Natural killer cell (primary cell): ENCODE results near the gene EFS. TPM values are rescaled to one million over a fixed set of nuclear protein-coding genes. Genes with fewer than 3 reads are reported as not detected.

Experiments used
- ATAC-seq, 3 donors: fragments of 150-1000 bp in 2 of 3; fragments of 200-7000 bp in 1 of 3; cut with Tn5 transposase; 1 replicate in 1 of 3; 2 replicates in 2 of 3; pipeline ENCODE4 v1.10.0; 2021; ENCODE audit warnings: mild to moderate bottlenecking in 2 of 3, moderate library complexity in 2 of 3
- DNase-seq, 2 donors: peaks; one replicate each; pipeline versions ENCODE4 v3.0.0 to v3.0.0-alpha.2; 2013 to 2021; ENCODE audit warnings: mixed read lengths in 1 of 2
- H3K27ac ChIP-seq: one replicate; pipeline ENCODE4 v1.5.1; 2013; ENCODE audit warnings: mild to moderate bottlenecking, low read length
- H3K27me3 ChIP-seq: one replicate; pipeline ENCODE4 v1.6.1; 2013; ENCODE audit warnings: low read length; ENCODE audit not compliant: control insufficient read depth, insufficient read depth
- H3K36me3 ChIP-seq: one replicate; pipeline ENCODE4 v1.6.1; 2013; ENCODE audit warnings: low read length; ENCODE audit not compliant: control insufficient read depth, insufficient read depth
- H3K4me1 ChIP-seq: one replicate; pipeline ENCODE4 v1.6.1; 2013; ENCODE audit warnings: low read length; ENCODE audit not compliant: control insufficient read depth, insufficient read depth
- H3K4me3 ChIP-seq: one replicate; pipeline ENCODE4 v1.5.1; 2013; ENCODE audit warnings: low read length
- H3K9me3 ChIP-seq: one replicate; pipeline ENCODE4 v1.6.1; 2013; ENCODE audit warnings: low read length; ENCODE audit not compliant: control insufficient read depth, insufficient read depth
- H3K27ac Mint-ChIP-seq, 2 donors: one replicate each; pipeline ENCODE4 v1.8.0; 2022; ENCODE audit warnings: mild to moderate bottlenecking in 2 of 2, mixed read lengths in 2 of 2, moderate library complexity in 1 of 2
- H3K27me3 Mint-ChIP-seq, 2 donors: one replicate each; pipeline ENCODE4 v1.8.0; 2022; ENCODE audit warnings: low read depth in 2 of 2, mixed read lengths in 2 of 2
- H3K36me3 Mint-ChIP-seq: one replicate; pipeline ENCODE4 v1.8.0; 2022; ENCODE audit warnings: mixed read lengths
- H3K4me1 Mint-ChIP-seq, 2 donors: one replicate each; pipeline ENCODE4 v1.8.0; 2022; ENCODE audit warnings: mixed read lengths in 2 of 2
- H3K4me3 Mint-ChIP-seq: one replicate; pipeline ENCODE4 v1.8.0; 2022; ENCODE audit warnings: mild to moderate bottlenecking, moderate library complexity, mixed read lengths
- H3K9me3 Mint-ChIP-seq, 2 donors: one replicate each; pipeline ENCODE4 v1.8.0; 2022; ENCODE audit warnings: mixed read lengths in 2 of 2
- CTCF ChIP-seq: fragments of 200-600 bp; IDR thresholded peaks from one replicate; pipeline ENCODE4 v1.8.0; 2022; ENCODE audit warnings: antibody characterized with exemption
- WGBS: methylation state at CpG from one replicate; pipeline ENCODE4 v1.1.7; 2013; ENCODE audit warnings: missing lambda C conversion rate; ENCODE audit not compliant: insufficient coverage; 5-methylcytosine and 5-hydroxymethylcytosine counted together
- intact Hi-C: fragments of 100-400 bp; cut with micrococcal nuclease; formaldehyde crosslinking; loops from one replicate; pipeline ENCODE4 v1.14.2; 2022
- total RNA-seq, 4 donors: library from RNA; stranded (reverse); fragments of 120-200 nt in 1 of 4; gene quantifications; one replicate each; pipeline versions ENCODE4 v1.2.3 to v1.2.4, GENCODE V29; 2013 to 2022

EFS gene
- total RNA-seq, 3 donors from 2014 or later (not counting 1 experiment from before 2014, with no cell fraction given): not detected

GRCh38 chr14:23371865-23372264, 6.9 kb upstream of the EFS start:
- no peaks in the 10 kb centered on the region for H3K36me3 Mint-ChIP-seq
- Histone ChIP-seq H3K27me3 (no peaks in the 10 kb centered on the region), H3K27ac (no peak overlapping the region), H3K36me3 (no peaks in the 10 kb centered on the region), H3K4me3 (no peak overlapping the region), H3K4me1 (no peaks in the 10 kb centered on the region), H3K9me3 (no peaks in the 10 kb centered on the region)
- 84% methylated on average over 1 of the region's 1 CpG for WGBS
- peaks cover 20 to 25% of the 10 kb centered on the region in 2 donors for H3K27me3 Mint-ChIP-seq
- ATAC-seq (no peak), DNase-seq (no peak)
- no peak overlapping the region for H3K4me3 Mint-ChIP-seq
- intact Hi-C loops: no loop called here
- TF ChIP-seq CTCF: no peak
- no peaks in the 10 kb centered on the region for H3K4me1 Mint-ChIP-seq
- no peaks in the 10 kb centered on the region for H3K9me3 Mint-ChIP-seq
- H3K27ac Mint-ChIP-seq: no peak overlapping the region

DNA sequence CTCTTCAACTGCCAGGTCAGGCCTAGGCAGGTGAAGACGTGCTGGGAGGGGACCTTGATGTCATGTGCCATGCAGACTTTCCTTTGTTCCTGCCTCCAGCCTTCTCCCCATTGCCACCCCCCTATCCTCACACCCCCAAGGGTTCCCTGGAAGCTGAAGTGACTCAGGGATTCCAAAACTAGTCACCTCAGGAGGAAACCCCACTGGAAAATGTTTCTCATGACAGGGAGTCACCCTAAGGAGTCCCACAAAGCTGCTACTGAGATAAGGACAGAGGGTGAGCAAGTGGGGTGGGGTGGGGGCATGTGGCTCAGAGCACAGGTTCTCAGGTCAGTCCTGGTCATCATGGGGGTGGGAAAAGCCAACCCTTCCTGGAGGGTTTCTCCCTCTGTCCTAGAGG, 5.2 kb upstream of the EFS start:
- Histone ChIP-seq H3K36me3 (no peaks in the 10 kb centered on the region), H3K4me1 (no peaks in the 10 kb centered on the region), H3K27ac (no peak overlapping the region), H3K9me3 (no peaks in the 10 kb centered on the region), H3K4me3 (no peak overlapping the region), H3K27me3 (no peaks in the 10 kb centered on the region)
- Mint-ChIP-seq H3K9me3 (no peaks in the 10 kb centered on the region), H3K27me3 (peaks cover 22 to 28% of the 10 kb centered on the region in 2 donors), H3K27ac (no peak overlapping the region), H3K4me3 (no peak overlapping the region), H3K36me3 (no peaks in the 10 kb centered on the region), H3K4me1 (no peaks in the 10 kb centered on the region)
- DNase-seq (no peak), ATAC-seq (no peak)
- WGBS: 69% methylated on average over 1 of the region's 1 CpG
- intact Hi-C loops: no loop called here
- TF ChIP-seq CTCF: no peak

DNA sequence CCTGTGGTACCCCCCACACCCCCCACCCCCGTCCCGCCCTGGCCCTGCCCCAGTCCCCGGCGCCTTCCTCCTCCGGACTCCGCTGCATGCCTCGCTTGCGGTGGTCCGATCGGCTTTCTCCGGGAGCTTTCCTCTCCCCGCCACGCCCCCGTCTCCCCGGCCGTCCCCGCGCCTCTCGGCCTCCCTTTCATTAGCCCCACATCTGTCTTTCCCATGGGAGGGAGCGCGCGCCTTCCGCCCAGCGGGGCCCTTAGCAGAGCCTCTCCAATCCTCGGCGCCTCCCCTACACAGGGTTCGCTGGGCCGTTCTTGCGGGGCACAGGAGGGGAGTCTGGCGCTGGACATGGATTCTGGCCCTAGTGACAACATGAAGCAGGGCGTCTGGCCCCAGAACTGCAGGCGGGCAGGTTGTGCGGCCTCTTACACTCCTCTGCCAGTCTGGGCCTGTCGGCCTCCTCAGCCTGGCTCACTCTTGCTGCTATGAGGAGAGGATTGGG, 1.5 kb upstream of the EFS start:
- Histone ChIP-seq H3K4me1 (no peaks in the 10 kb centered on the region), H3K27me3 (peaks cover 5% of the 10 kb centered on the region), H3K4me3 (no peak overlapping the region), H3K27ac (no peak overlapping the region), H3K36me3 (no peaks in the 10 kb centered on the region), H3K9me3 (no peaks in the 10 kb centered on the region)
- no peaks in the 10 kb centered on the region for H3K9me3 Mint-ChIP-seq
- no peaks in the 10 kb centered on the region for H3K36me3 Mint-ChIP-seq
- TF ChIP-seq CTCF: no peak
- H3K27me3 Mint-ChIP-seq: peaks cover 29 to 36% of the 10 kb centered on the region in 2 donors
- H3K4me3 Mint-ChIP-seq: no peak overlapping the region
- intact Hi-C loops: no loop called here
- H3K4me1 Mint-ChIP-seq: no peaks in the 10 kb centered on the region
- no peak for ATAC-seq
- 75% methylated on average over 34 of the region's 34 CpGs for WGBS
- no peak for DNase-seq
- H3K27ac Mint-ChIP-seq: no peak overlapping the region

GRCh38 chr14:23365732-23366425, 907 bp upstream of the EFS start:
- Mint-ChIP-seq H3K4me3 (no peak overlapping the region), H3K36me3 (no peaks in the 10 kb centered on the region), H3K9me3 (no peaks in the 10 kb centered on the region), H3K27ac (no peak overlapping the region), H3K4me1 (no peaks in the 10 kb centered on the region), H3K27me3 (peaks cover 31 to 32% of the 10 kb centered on the region in 2 donors)
- TF ChIP-seq CTCF: no peak
- Histone ChIP-seq H3K9me3 (no peaks in the 10 kb centered on the region), H3K4me3 (no peak overlapping the region), H3K4me1 (no peaks in the 10 kb centered on the region), H3K27ac (no peak overlapping the region), H3K36me3 (no peaks in the 10 kb centered on the region), H3K27me3 (peaks cover 5% of the 10 kb centered on the region)
- intact Hi-C loops: no loop called here
- ATAC-seq (no peak), DNase-seq (no peak)
- 8% methylated on average over 46 of the region's 51 CpGs for WGBS
